Right lobe of liver (tissue), 4 donors: ENCODE data around the gene SMS.

ENCODE experiments used
- POLR2A ChIP-seq: fragments of 450-650 bp; IDR thresholded peaks from one replicate; pipeline ENCODE4 v1.6.1; 2017; ENCODE audit warnings: antibody characterized with exemption, mild to moderate bottlenecking
- TF ChIP-seq, protein P1 (sequence below), 4 donors: fragments of 200-600 bp in 3 of 4; fragments of 450-650 bp in 1 of 4; IDR thresholded peaks; one replicate each; pipeline versions ENCODE4 v1.5.1 to v1.8.0; 2016 to 2022; ENCODE audit warnings: antibody characterized with exemption in 4 of 4, mild to moderate bottlenecking in 2 of 4
- donor health status: DM: no; HTN: no; CAD: no.
- donor health status: DM: no; HTN: no; CAD: no.
- donor health status: DM: no; HTN: yes; CAD: no.

GRCh38 chrX:21905953-21906352 is 34.6 kb upstream of the SMS start:
- no peak for TF ChIP-seq POLR2A
- TF ChIP-seq, protein P1, sequence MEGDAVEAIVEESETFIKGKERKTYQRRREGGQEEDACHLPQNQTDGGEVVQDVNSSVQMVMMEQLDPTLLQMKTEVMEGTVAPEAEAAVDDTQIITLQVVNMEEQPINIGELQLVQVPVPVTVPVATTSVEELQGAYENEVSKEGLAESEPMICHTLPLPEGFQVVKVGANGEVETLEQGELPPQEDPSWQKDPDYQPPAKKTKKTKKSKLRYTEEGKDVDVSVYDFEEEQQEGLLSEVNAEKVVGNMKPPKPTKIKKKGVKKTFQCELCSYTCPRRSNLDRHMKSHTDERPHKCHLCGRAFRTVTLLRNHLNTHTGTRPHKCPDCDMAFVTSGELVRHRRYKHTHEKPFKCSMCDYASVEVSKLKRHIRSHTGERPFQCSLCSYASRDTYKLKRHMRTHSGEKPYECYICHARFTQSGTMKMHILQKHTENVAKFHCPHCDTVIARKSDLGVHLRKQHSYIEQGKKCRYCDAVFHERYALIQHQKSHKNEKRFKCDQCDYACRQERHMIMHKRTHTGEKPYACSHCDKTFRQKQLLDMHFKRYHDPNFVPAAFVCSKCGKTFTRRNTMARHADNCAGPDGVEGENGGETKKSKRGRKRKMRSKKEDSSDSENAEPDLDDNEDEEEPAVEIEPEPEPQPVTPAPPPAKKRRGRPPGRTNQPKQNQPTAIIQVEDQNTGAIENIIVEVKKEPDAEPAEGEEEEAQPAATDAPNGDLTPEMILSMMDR (IDR thresholded peaks at IDR 0.05) = no peak
